IPS-20b (cell line): ENCODE data around the gene FBXW11.
"Not testable (repeated sequence)": the region's sequence is repeated elsewhere in the genome, so short reads cannot be mapped to it uniquely, and the experiment has no call there.

Experiments used
- H3K27ac ChIP-seq: one replicate; pipeline ENCODE4 v1.5.1; 2013; ENCODE audit warnings: low read length
- H3K27me3 ChIP-seq: 2 replicates; pipeline ENCODE4 v1.6.1; 2013; ENCODE audit warnings: mild to moderate bottlenecking, low read length, inconsistent platforms; ENCODE audit not compliant: insufficient read depth
- H3K36me3 ChIP-seq: 2 replicates; pipeline ENCODE4 v1.6.1; 2013; ENCODE audit warnings: low read depth, mild to moderate bottlenecking, inconsistent platforms, low read length, moderate library complexity; ENCODE audit not compliant: insufficient read depth
- H3K4me1 ChIP-seq: 2 replicates; pipeline ENCODE4 v1.6.1; 2013; ENCODE audit warnings: mild to moderate bottlenecking, control low read depth, inconsistent platforms, low read length, moderate library complexity; ENCODE audit not compliant: insufficient read depth
- H3K4me3 ChIP-seq: 2 replicates; pipeline ENCODE4 v1.5.1; 2013; ENCODE audit warnings: mild to moderate bottlenecking, low read length, inconsistent platforms
- H3K9ac ChIP-seq: 2 replicates; pipeline ENCODE4 v1.6.1; 2013; ENCODE audit warnings: low read depth, mild to moderate bottlenecking, inconsistent platforms, low read length, moderate library complexity
- H3K9me3 ChIP-seq: 2 replicates; pipeline ENCODE4 v1.6.1; 2013; ENCODE audit warnings: mild to moderate bottlenecking, low read depth, low read length, inconsistent platforms; ENCODE audit not compliant: insufficient read depth

FBXW11 gene

DNA sequence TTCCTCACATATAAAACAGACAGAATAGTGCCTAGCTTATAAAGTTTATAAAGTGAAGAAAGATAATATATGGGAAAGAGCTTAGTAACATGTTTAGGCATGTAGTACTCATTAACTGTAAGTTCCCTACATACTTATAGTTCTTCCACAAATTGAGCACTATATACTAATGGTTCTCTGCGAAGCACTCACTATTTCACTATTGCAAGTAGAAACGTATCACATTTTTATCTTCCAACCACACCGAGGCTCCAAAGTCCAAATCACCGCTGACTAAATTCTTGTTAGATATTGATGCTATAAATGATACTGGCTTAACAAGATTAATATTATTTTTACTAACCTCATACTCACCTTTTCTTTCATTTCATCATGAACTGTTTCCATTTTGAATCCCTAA lies 61.0 kb downstream of the FBXW11 start:
- no peak overlapping the region for H3K27ac ChIP-seq
- no peaks in the 10 kb centered on the region for H3K27me3 ChIP-seq
- no peaks in the 10 kb centered on the region for H3K9me3 ChIP-seq
- no peaks in the 10 kb centered on the region for H3K36me3 ChIP-seq
- H3K9ac ChIP-seq: no peak overlapping the region
- peaks cover 4% of the 10 kb centered on the region for H3K4me1 ChIP-seq
- no peak overlapping the region for H3K4me3 ChIP-seq

DNA sequence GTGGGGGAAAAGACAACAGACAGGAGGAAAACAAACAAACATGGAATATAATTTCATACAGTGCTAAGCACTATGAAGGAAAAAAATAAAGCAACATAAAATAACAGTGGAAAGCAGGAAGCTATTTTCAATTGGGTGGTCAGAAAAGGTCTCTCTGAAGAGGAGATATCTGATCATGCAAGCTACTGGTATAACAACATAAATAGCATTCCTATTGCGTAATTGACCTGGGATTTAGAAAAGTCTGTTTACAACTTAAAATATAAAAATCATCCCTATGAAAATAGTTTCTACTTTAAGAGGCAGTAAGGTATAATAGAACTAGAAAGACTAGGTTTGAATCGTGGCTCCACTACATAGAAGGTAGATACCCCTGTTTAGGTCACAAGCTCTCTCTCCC lies 61.4 kb downstream of the FBXW11 start:
- Histone ChIP-seq H3K36me3 (no peaks in the 10 kb centered on the region), H3K4me1 (peaks cover 7% of the 10 kb centered on the region), H3K27ac (no peak overlapping the region), H3K9ac (no peak overlapping the region), H3K9me3 (no peaks in the 10 kb centered on the region), H3K4me3 (no peak overlapping the region), H3K27me3 (no peaks in the 10 kb centered on the region)

DNA sequence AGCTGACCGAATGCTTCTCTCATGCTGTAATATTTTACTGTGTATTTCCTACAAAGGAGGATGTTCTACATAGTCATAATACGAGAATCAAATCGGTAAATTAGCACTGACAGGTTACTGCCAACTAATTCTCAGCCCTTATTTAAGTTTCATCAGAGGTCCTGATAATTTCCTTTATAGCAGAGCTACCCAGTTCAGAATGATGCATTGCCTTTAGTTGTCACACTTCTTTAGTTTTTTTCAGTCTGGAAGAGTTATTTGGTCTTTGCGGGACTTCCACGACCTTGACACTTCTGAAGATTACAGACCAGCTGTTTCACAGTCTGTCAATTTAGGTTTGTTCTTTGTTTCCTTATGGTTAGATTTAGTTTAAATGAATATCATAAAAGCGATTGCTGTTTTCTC lies 64.3 kb downstream of the FBXW11 start:
- not testable (repeated sequence) for H3K9ac ChIP-seq, H3K27me3 ChIP-seq, H3K27ac ChIP-seq, H3K4me3 ChIP-seq, H3K36me3 ChIP-seq, H3K4me1 ChIP-seq, H3K9me3 ChIP-seq

DNA sequence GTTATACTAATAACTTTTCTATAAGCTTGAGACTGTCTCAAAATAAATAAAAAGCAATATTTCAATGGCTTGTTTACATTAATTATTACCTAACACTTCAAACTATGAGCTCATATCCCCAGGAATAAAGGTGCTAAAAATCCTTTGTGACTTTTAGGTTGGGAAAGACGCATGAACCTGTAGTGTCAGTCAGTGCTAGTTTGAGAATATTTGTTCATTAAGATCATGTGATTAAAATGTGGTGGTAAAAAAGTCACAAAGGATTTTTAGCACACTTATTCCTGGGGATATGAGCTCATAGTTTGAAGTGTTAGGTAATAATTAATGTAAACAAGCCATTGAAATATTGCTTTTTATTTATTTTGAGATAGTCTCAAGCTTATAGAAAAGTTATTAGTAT lies 64.8 kb downstream of the FBXW11 start:
- H3K36me3 ChIP-seq, H3K27ac ChIP-seq, H3K27me3 ChIP-seq, H3K9ac ChIP-seq, H3K4me3 ChIP-seq, H3K4me1 ChIP-seq, H3K9me3 ChIP-seq: not testable (repeated sequence)

GRCh38 chr5:171941275-171941674 lies 65.2 kb downstream of the FBXW11 start:
- H3K27ac ChIP-seq: not testable (repeated sequence)

GRCh38 chr5:171939951-171940350 lies 66.5 kb downstream of the FBXW11 start:
- Histone ChIP-seq H3K36me3 (no peaks in the 10 kb centered on the region), H3K4me1 (peaks cover 6% of the 10 kb centered on the region), H3K4me3 (no peak overlapping the region), H3K9ac (no peak overlapping the region), H3K27ac (no peak overlapping the region), H3K27me3 (no peaks in the 10 kb centered on the region), H3K9me3 (no peaks in the 10 kb centered on the region)

More at GRCh38 chr5:171941275-171941674, 65.2 kb downstream of the FBXW11 start:
- not testable (repeated sequence) for H3K4me1 ChIP-seq, H3K27me3 ChIP-seq, H3K36me3 ChIP-seq, H3K4me3 ChIP-seq, H3K9ac ChIP-seq, H3K9me3 ChIP-seq

GRCh38 chr5:171938358-171938757 lies 68.1 kb downstream of the FBXW11 start:
- H3K27me3 ChIP-seq: no peaks in the 10 kb centered on the region
- no peak overlapping the region for H3K9ac ChIP-seq
- no peak overlapping the region for H3K27ac ChIP-seq
- H3K4me3 ChIP-seq: no peak overlapping the region
- H3K36me3 ChIP-seq: no peaks in the 10 kb centered on the region
- H3K4me1 ChIP-seq: peaks cover 4% of the 10 kb centered on the region; the same call in 1 of the 2 replicates
- no peaks in the 10 kb centered on the region for H3K9me3 ChIP-seq

- H3K4me3 ChIP-seq: no peak overlapping the region
- H3K27me3 ChIP-seq: no peaks in the 10 kb centered on the region
- no peaks in the 10 kb centered on the region for H3K9me3 ChIP-seq
- peaks cover under 1% of the 10 kb centered on the region; the same call in 1 of the 2 replicates for H3K36me3 ChIP-seq
- peaks cover 4% of the 10 kb centered on the region; the same call in 1 of the 2 replicates for H3K4me1 ChIP-seq
- no peak overlapping the region for H3K27ac ChIP-seq
- H3K9ac ChIP-seq: no peak overlapping the region
These were observed 69.1 kb downstream of the FBXW11 start for GRCh38 chr5:171937351-171937750.

DNA sequence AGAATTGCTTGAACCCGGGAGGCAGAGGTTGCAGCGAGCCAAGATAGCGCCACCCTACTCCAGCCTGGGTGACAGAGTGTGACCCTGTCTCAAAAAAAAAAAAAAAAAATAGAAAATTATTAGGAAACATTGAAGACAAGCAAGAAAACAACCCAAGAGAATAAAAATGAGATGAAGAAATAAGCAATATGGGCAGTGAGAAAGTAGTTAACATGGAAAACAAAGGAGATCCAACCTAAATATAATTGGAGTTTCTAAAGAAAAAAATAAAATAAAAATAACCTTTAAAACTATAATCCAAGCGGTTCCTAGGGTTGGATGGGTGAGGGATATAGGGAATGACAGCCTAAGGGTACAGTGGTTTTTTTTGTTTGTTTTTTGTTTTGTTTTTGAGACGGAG lies 71.9 kb downstream of the FBXW11 start:
- no peaks in the 10 kb centered on the region for H3K9me3 ChIP-seq
- H3K4me3 ChIP-seq: no peak overlapping the region
- H3K36me3 ChIP-seq: peaks cover 4% of the 10 kb centered on the region; the same call in 1 of the 2 replicates
- H3K27ac ChIP-seq: no peak overlapping the region
- peaks cover 4% of the 10 kb centered on the region; the same call in 1 of the 2 replicates for H3K4me1 ChIP-seq
- no peak overlapping the region for H3K9ac ChIP-seq
- H3K27me3 ChIP-seq: no peaks in the 10 kb centered on the region

DNA sequence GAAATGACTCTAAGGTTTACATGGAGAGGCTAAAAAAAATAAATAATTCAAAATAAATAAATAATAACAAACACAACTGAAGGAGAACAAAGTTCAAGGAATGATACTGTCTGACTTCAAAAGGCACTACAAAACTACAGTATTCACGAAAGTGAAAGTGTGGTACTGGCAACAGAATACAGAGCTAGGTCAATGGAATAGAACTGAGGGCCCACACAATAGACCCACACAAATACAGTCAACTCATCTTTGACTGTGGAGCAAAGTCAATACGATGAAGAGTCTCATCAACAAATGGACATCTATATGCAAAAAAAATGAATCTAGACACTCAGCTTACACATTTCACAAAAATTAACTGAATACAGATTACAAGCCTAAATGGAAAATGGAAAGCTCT lies 75.3 kb downstream of the FBXW11 start:
- Histone ChIP-seq H3K36me3 (peaks cover 4% of the 10 kb centered on the region; the same call in 1 of the 2 replicates), H3K4me1 (peaks cover 20% of the 10 kb centered on the region), H3K9ac (no peak overlapping the region), H3K27ac (no peak overlapping the region), H3K9me3 (no peaks in the 10 kb centered on the region), H3K4me3 (no peak overlapping the region), H3K27me3 (no peaks in the 10 kb centered on the region)

- no peak overlapping the region for H3K27ac ChIP-seq
- H3K27me3 ChIP-seq: no peaks in the 10 kb centered on the region
- peaks cover 4% of the 10 kb centered on the region; the same call in 1 of the 2 replicates for H3K36me3 ChIP-seq
- no peak overlapping the region for H3K9ac ChIP-seq
- no peaks in the 10 kb centered on the region; the same call in 1 of the 2 replicates for H3K9me3 ChIP-seq
- peaks cover 23% of the 10 kb centered on the region for H3K4me1 ChIP-seq
- H3K4me3 ChIP-seq: no peak overlapping the region
These were observed 79.0 kb downstream of the FBXW11 start for GRCh38 chr5:171927345-171927941.

- no peaks in the 10 kb centered on the region for H3K27me3 ChIP-seq
- peaks cover 23% of the 10 kb centered on the region for H3K4me1 ChIP-seq
- H3K27ac ChIP-seq: no peak overlapping the region
- H3K9ac ChIP-seq: no peak overlapping the region
- no peak overlapping the region for H3K4me3 ChIP-seq
- H3K9me3 ChIP-seq: no peaks in the 10 kb centered on the region; the same call in 1 of the 2 replicates
- no peaks in the 10 kb centered on the region for H3K36me3 ChIP-seq
These were observed 80.1 kb downstream of the FBXW11 start for GRCh38 chr5:171926311-171926710.
